ENCODE data around the gene SRD5A3.

SRD5A3 gene

GRCh38 chr4:55407119-55407518, 61.1 kb downstream of the SRD5A3 start:
- no peak for DNase-seq (ENCODE audit: low read depth in 3 of 3)

- no peak for DNase-seq (ENCODE audit: low read depth in 3 of 3)
Observed at GRCh38 chr4:55407764-55408163, 61.7 kb downstream of the SRD5A3 start.

GRCh38 chr4:55409468-55410171, 63.6 kb downstream of the SRD5A3 start:
- DNase-seq (ENCODE audit: low read depth in 3 of 3): no peak

- DNase-seq (ENCODE audit: low read depth in 3 of 3): no peak
Observed at GRCh38 chr4:55410431-55410830, 64.4 kb downstream of the SRD5A3 start.

GRCh38 chr4:55411621-55412020, 65.6 kb downstream of the SRD5A3 start:
- no peak for DNase-seq (ENCODE audit: low read depth in 3 of 3)

GRCh38 chr4:55416176-55416575, 70.1 kb downstream of the SRD5A3 start:
- DNase-seq (ENCODE audit: low read depth in 3 of 3): no peak
